GM18870 (cell line): ENCODE measurements around the gene KISS1R.
"Not testable (repeated sequence)": the region's sequence is repeated elsewhere in the genome, so short reads cannot be mapped to it uniquely, and the experiment has no call there.

Source experiments
- ATAC-seq: cut with Tn5 transposase; IDR thresholded peaks from one replicate; pipeline ENCODE4 v1.9.1; 2021; ENCODE audit warnings: moderate library complexity; ENCODE audit not compliant: unreplicated experiment

KISS1R gene

GRCh38 chr19:917323-918151 is at the start of gene KISS1R:
Gene KISS1R (plus strand): TSS chr19:917333. CDS start chr19:917503, 170 bp downstream.
- no peak for ATAC-seq

- ATAC-seq: no peak
Measured at GRCh38 chr19:867855-868457, 49.2 kb upstream of the KISS1R start.

- no peak for ATAC-seq
Measured at GRCh38 chr19:868458-869244, 48.5 kb upstream of the KISS1R start.

- no peak for ATAC-seq
Measured at GRCh38 chr19:869245-870177, 47.6 kb upstream of the KISS1R start.

- ATAC-seq: no peak
Measured at GRCh38 chr19:870314-870713, 46.8 kb upstream of the KISS1R start.

- no peak for ATAC-seq
Measured at GRCh38 chr19:870963-871401, 46.2 kb upstream of the KISS1R start.

- ATAC-seq: no peak
Measured at GRCh38 chr19:871446-872265, 45.5 kb upstream of the KISS1R start.

GRCh38 chr19:872266-872951 is 44.7 kb upstream of the KISS1R start:
- ATAC-seq: no peak

- ATAC-seq: no peak
Measured at GRCh38 chr19:873084-873483, 44.0 kb upstream of the KISS1R start.

- ATAC-seq: no peak
Measured at GRCh38 chr19:873561-874041, 43.5 kb upstream of the KISS1R start.

GRCh38 chr19:875265-875879 is 41.8 kb upstream of the KISS1R start:
- no peak for ATAC-seq

- no peak for ATAC-seq
Measured at GRCh38 chr19:876089-876488, 41.0 kb upstream of the KISS1R start.

- ATAC-seq: no peak
Measured at GRCh38 chr19:876780-877314, 40.3 kb upstream of the KISS1R start.

- ATAC-seq: not testable (repeated sequence)
Measured at GRCh38 chr19:877992-878660, 39.0 kb upstream of the KISS1R start.

- ATAC-seq: not testable (repeated sequence)
Measured at GRCh38 chr19:878751-879561, 38.2 kb upstream of the KISS1R start.

- ATAC-seq: no peak
Measured at GRCh38 chr19:879711-880438, 37.3 kb upstream of the KISS1R start.
